Gastrocnemius medialis (tissue), 4 donors: ENCODE results near the gene SHC1.

Experiments used
- POLR2A ChIP-seq, 2 donors: fragments of 450-650 bp; IDR thresholded peaks; one replicate each; pipeline ENCODE4 v1.6.1; 2017; ENCODE audit warnings: antibody characterized with exemption in 2 of 2, mild to moderate bottlenecking in 2 of 2, moderate library complexity in 2 of 2
- TF ChIP-seq, protein P1 (sequence below), 5 experiments: fragments of 450-650 bp in 3 of 5; fragments of 200-600 bp in 2 of 5; sonication (generic) in 2 of 5; IDR thresholded peaks in 4 of 5; conservative IDR thresholded peaks in 1 of 5; 1 replicate in 4 of 5; 2 replicates in 1 of 5; pipeline ENCODE4 v1.5.1; 2016 to 2019; ENCODE audit warnings: antibody characterized with exemption in 5 of 5, mild to moderate bottlenecking in 3 of 5, moderate library complexity in 3 of 5

DNA sequence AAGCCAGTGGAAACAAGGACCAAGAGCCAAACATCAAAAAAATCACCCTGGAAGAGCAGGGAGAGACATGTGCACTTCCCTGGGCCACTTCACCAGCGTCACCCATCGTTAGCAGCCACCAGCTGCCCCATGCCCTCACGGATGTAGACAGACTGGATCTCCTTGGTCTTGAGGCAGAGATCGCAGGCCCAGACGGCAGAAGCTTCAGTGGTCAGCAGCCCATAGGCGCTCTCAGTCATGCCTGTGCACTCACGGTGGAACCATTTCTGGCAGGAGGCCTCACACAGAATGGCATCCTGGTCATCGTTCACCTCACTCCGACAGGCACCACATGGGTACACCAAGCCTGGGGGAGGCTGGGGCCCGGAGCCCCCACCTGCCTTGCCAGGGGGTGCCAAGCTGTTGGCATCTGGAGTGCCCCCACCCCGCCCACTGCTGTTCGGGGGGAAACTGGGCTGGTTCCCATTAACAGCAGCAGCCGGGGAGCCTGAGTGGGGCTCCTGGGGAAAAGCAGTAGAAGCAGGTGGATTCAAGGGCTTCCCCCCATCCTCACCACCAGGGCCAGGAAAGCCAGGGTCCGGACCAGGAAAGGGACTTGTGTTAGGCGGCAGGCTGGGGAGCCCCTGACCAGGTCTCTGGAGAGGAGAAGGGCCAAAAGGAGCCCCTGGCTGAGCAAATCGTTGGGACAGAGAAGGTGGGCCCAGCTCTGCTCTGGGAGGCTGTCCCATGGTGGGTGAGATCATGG lies 11.7 kb downstream of the SHC1 start:
- TF ChIP-seq, protein P1, sequence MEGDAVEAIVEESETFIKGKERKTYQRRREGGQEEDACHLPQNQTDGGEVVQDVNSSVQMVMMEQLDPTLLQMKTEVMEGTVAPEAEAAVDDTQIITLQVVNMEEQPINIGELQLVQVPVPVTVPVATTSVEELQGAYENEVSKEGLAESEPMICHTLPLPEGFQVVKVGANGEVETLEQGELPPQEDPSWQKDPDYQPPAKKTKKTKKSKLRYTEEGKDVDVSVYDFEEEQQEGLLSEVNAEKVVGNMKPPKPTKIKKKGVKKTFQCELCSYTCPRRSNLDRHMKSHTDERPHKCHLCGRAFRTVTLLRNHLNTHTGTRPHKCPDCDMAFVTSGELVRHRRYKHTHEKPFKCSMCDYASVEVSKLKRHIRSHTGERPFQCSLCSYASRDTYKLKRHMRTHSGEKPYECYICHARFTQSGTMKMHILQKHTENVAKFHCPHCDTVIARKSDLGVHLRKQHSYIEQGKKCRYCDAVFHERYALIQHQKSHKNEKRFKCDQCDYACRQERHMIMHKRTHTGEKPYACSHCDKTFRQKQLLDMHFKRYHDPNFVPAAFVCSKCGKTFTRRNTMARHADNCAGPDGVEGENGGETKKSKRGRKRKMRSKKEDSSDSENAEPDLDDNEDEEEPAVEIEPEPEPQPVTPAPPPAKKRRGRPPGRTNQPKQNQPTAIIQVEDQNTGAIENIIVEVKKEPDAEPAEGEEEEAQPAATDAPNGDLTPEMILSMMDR (IDR thresholded peaks at IDR 0.05 in 4 of 5, conservative IDR thresholded peaks at IDR 0.05 in 1 of 5) = no peak
- no peak for TF ChIP-seq POLR2A (IDR thresholded peaks at IDR 0.05)
